NOMO-1 treated with dmso at 0.1 percent for 144 hours (cell line): ENCODE results near the gene C6orf89.

Experiments used
- DNase-seq: peaks from one replicate; lab custom pipeline; 2025; ENCODE audit not compliant: unreplicated experiment; lab: John Stamatoyannopoulos, UW

C6orf89 gene

GRCh38 chr6:36885461-36886401 lies at the start of gene C6orf89:
Gene C6orf89 (plus strand): TSS chr6:36885952. CDS start chr6:36899445, 13,493 bp downstream.
- DNase-seq: peak; percentile 95

- no peak for DNase-seq
Measured at GRCh38 chr6:36836111-36837021, 49.4 kb upstream of the C6orf89 start.

GRCh38 chr6:36837022-36837339 lies 48.8 kb upstream of the C6orf89 start:
- no peak for DNase-seq

DNA sequence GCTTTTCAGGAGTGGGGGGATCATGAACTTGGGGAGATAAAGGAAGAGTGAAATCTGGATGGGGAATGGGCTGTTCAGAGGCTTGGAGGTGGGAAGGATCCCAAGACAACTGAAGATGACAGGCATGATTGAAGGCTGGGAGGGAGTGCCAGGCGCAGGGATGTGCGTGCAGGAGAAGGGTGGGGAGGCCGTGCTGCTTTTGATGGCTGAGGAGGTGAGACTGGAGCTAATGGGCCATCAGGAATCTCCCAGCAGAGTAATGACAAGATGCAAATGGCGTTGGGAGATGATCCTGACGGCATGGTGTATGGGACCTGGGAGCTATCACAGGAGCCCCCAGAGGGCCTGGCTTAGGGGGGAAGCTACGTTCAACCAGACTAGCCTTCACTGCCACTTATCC lies 48.1 kb upstream of the C6orf89 start:
- DNase-seq: no peak

GRCh38 chr6:36838896-36839748 lies 46.6 kb upstream of the C6orf89 start, which contains the start of gene CPNE5:
Gene CPNE5 (minus strand): TSS chr6:36839444. CDS start chr6:36839377, 67 bp downstream.
- DNase-seq: no peak

- DNase-seq: no peak
Measured at GRCh38 chr6:36839749-36840431, 45.9 kb upstream of the C6orf89 start.

DNA sequence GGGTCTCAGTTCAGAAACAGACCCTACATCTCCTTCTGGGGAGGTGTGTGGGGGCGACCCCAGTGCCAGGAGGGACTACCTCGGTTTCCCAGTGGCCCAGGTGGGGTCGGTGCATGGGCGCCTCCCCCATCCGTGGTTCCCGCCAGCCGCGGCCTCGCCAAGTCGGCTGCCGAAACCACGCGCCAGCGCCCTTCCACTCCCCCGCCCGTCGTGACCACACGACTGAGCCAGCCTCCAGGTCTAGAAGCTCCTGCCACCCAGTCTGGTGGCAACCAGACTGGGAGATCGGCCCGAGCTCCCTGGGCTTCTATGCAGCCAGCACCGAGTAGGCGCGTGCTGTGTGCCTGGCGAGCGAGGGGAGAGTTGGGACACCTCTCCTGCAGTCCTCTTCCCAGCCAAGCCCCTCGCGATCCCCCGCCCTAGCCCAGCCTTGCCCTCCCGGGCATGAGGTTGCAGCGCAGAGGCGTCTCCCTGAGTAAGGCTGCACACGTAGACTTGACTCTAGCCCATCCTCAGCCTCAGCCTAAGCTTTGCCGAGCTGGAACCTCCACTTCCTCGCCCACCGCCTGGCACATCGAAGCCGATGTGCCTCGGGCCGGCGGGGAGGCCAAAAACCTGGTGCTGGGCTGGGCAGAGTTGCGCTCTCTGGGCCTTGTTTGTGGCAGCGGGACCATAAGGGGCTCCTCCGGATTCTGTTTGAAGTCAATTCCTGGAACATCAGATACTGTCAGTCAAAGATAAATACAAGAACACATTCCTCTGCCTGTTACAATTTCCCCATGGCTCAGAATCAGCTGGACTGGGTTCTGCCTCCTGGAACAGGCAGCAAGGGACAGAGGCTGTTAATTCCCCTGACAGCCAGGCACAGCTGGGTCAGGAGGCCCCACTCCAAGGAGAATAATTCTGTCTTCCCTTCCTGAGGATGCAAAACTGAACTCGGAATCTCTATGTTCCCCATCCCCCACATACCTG lies 45.0 kb upstream of the C6orf89 start:
- DNase-seq: no peak

DNA sequence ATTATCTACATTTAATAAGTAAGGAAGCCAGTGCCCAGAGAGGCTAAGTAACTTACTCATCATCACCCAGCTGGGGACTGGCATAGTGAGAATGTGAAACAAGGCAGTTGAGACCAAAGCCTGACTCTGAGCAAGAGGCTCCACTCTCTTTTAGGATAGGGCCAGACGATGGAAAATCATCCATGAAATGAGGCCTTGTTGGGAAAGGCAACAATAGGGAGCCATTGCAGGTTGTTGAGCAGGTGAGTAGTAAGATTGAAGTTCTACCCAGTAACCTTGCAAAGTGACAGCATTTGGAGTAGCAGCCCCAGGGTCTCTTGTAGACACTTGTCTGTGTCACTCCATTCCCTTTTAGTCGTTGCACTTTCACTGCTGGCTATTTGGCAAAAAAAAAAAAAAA lies 44.0 kb upstream of the C6orf89 start:
- no peak for DNase-seq

DNA sequence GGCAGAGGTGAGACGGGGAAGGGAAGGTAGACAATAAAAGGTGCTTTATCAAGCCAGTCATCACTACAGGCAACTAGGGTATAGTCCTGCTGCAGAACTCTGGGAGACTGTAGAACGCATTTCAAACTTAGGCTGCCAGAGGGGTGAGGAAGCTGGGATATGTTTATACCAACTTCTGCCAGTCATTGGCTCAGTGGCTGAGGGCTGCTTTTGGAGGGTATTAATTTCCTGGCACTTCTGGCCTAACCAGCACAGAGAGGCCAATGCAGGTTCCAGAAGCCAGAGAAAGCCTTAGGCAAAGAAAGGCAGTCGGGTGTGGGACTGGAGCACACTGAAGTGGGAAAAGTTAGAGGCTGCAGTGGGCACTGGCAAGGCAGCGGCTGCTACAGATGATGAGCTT lies 42.6 kb upstream of the C6orf89 start:
- no peak for DNase-seq

- no peak for DNase-seq
Measured at GRCh38 chr6:36844232-36845170, 41.3 kb upstream of the C6orf89 start.

DNA sequence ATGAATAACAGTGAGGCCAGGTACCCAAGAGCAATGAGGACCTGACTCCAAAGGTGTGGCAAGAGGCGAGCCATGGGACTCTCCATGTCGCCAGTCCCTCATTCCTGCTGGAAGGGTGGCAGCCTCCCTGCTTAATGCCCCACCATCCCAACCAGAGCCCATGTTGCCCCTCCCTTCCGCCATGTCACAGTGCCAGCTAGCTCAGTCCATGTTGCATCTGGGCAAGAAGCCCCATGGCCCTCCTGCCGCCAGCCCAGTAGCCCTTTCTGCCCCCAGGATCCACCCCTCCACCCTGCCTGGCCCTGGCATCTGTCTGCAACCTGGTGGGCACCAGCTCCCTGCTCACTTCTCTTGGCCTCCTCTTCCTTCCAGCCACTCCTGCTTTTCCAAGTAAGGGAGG lies 40.5 kb upstream of the C6orf89 start:
- DNase-seq: no peak

DNA sequence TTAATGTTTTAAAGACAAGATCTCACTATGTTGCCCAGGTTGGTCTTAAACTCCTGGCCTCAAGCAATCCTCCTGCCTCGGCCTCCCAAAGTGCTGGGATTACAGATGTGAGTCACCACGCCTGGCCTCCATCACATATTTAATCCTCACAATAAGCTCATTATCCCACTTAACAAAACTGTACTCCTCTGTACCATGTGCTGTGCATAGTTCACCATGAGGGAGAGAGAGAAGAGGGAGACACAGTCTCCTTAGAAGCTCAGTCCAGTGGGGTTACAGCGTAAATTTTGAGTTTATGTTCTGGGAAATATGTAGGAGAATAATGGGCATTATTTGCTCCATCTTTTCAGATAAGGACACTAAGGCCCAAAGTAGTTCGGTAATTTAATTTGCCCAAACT lies 38.6 kb upstream of the C6orf89 start:
- DNase-seq: no peak

DNA sequence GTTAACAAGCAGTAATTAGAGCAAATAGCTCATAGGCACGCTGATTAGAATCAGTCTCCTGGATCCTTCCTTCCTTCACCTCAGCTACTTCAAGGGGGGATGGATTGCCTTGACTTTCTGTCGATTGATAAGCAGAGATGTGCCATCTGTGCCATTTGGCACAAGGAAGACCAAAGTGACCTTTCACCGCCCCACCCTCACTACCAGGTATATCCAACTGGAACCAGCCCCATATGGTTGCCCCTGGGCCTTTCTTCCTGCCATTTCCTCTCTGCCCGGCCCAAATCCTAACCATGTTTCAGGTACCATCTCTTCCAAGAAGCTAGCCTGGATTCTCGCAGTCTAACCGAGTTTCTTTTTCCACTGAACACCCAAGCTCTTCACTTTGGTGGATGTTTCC lies 37.8 kb upstream of the C6orf89 start:
- DNase-seq: no peak

- DNase-seq: no peak
Measured at GRCh38 chr6:36848658-36849441, 36.9 kb upstream of the C6orf89 start.

DNA sequence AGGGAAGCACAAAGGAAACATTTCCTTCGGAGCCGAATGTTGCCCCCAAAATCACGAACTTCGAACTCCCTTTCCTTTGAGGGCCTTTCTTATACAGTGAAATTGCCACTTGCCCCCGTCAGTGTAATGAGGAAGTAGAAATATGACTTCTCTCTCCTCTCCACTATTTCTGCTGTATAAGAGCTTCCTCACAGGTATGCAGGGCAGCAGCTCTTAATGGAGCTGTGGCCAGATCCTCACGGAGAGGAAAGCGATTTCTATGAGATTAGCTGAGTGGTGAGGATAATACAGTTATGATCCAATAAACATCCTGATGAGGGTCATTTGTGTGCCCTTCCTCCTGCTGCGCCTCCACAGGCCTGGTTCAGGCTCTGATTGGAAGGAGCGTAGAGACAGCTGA lies 35.7 kb upstream of the C6orf89 start:
- no peak for DNase-seq

GRCh38 chr6:36851149-36851614 lies 34.6 kb upstream of the C6orf89 start:
- no peak for DNase-seq

DNA sequence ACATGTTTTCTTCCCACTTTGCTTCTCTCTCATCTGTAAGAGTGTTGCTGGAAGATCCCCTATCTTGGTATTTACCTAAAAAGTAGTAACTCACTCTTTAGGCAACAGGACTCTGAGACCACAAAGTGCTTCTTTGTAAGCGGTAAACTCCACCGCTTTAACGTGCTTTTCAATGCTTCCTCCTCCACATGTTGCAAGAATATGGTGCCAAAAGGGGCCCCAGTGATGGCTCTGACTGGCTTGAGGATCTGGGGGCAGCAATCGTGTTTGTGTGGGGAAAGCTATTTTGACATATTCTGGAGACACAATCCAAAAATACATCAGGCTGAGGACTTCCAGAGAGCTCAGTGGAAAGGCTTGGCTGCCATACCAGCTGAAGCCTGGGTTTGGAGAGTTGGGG lies 34.1 kb upstream of the C6orf89 start:
- peak; percentile 82 for DNase-seq
